Calu3 (cell line): ENCODE results near the gene ACO2. TPM values are rescaled to one million over a fixed set of nuclear protein-coding genes. Genes with fewer than 3 reads are reported as not detected.
"Not testable (repeated sequence)": the region's sequence is repeated elsewhere in the genome, so short reads cannot be mapped to it uniquely, and the experiment has no call there.

Source experiments
- BruUV-seq: library from RNA; stranded (reverse); fragments of 400-500 nt; replicated peaks from 2 replicates; lab custom pipeline; 2021; lab: Mats Ljungman, UMichigan
- CTCF ChIA-PET: fragments of 300-600 bp; sonication (Branson Sonifier 250); formaldehyde crosslinking; loops from one replicate; lab custom pipeline; 2022; ENCODE audit warnings: antibody characterized with exemption; lab: Charles Lee
- DNase-seq: peaks from one replicate; pipeline ENCODE4 v3.0.0; 2022
- H3K27ac Mint-ChIP-seq: one replicate; pipeline ENCODE4 v1.8.0; 2022; ENCODE audit warnings: mixed read lengths; ENCODE audit not compliant: unreplicated experiment
- H3K27me3 Mint-ChIP-seq: one replicate; pipeline ENCODE4 v1.8.0; 2022; ENCODE audit warnings: mixed read lengths; ENCODE audit not compliant: unreplicated experiment
- H3K36me3 Mint-ChIP-seq: one replicate; pipeline ENCODE4 v1.8.0; 2022; ENCODE audit warnings: mild to moderate bottlenecking, moderate library complexity, mixed read lengths; ENCODE audit not compliant: insufficient read depth, unreplicated experiment
- H3K4me1 Mint-ChIP-seq: one replicate; pipeline ENCODE4 v1.8.0; 2022; ENCODE audit warnings: mild to moderate bottlenecking, low read depth, mixed read lengths; ENCODE audit not compliant: unreplicated experiment
- H3K4me3 Mint-ChIP-seq: one replicate; pipeline ENCODE4 v1.8.0; 2022; ENCODE audit warnings: mild to moderate bottlenecking, low read depth, moderate library complexity, mixed read lengths; ENCODE audit not compliant: unreplicated experiment
- H3K9me3 Mint-ChIP-seq: one replicate; pipeline ENCODE4 v1.8.0; 2022; ENCODE audit warnings: low read depth, mixed read lengths; ENCODE audit not compliant: unreplicated experiment
- intact Hi-C: fragments of 100-400 bp; cut with micrococcal nuclease; formaldehyde crosslinking; loops from one replicate; pipeline ENCODE4 v1.10.0; 2022; ENCODE audit not compliant: unreplicated experiment
- total RNA-seq: library from RNA; stranded (reverse); gene quantifications from 2 replicates; pipeline ENCODE4 v1.2.3, GENCODE V29; 2022
- TF ChIP-seq, protein P1 (sequence below): fragments of 200-600 bp; IDR thresholded peaks from one replicate; pipeline ENCODE4 v1.8.0; 2022; ENCODE audit warnings: antibody characterized with exemption; ENCODE audit not compliant: unreplicated experiment

Gene ACO2
- total RNA-seq, 1 experiment from 2014 or later: 94.0 TPM

GRCh38 chr22:41436322-41437113, 32.4 kb upstream of the ACO2 start:
- intact Hi-C loops: no loop called here
- TF ChIP-seq, protein P1, sequence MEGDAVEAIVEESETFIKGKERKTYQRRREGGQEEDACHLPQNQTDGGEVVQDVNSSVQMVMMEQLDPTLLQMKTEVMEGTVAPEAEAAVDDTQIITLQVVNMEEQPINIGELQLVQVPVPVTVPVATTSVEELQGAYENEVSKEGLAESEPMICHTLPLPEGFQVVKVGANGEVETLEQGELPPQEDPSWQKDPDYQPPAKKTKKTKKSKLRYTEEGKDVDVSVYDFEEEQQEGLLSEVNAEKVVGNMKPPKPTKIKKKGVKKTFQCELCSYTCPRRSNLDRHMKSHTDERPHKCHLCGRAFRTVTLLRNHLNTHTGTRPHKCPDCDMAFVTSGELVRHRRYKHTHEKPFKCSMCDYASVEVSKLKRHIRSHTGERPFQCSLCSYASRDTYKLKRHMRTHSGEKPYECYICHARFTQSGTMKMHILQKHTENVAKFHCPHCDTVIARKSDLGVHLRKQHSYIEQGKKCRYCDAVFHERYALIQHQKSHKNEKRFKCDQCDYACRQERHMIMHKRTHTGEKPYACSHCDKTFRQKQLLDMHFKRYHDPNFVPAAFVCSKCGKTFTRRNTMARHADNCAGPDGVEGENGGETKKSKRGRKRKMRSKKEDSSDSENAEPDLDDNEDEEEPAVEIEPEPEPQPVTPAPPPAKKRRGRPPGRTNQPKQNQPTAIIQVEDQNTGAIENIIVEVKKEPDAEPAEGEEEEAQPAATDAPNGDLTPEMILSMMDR: no peak
- no peaks in the 10 kb centered on the region for H3K9me3 Mint-ChIP-seq
- H3K4me3 Mint-ChIP-seq: no peak overlapping the region
- no peak for DNase-seq
- CTCF ChIA-PET: no interaction called here
- BruUV-seq: no TSS peak
- peaks cover 58% of the 10 kb centered on the region for H3K36me3 Mint-ChIP-seq
- peak overlapping the region; percentile 6 for H3K27ac Mint-ChIP-seq
- no peaks in the 10 kb centered on the region for H3K4me1 Mint-ChIP-seq
- H3K27me3 Mint-ChIP-seq: no peaks in the 10 kb centered on the region

- TF ChIP-seq, protein P1: no peak
- no peak for DNase-seq
- no peaks in the 10 kb centered on the region for H3K9me3 Mint-ChIP-seq
- no peaks in the 10 kb centered on the region for H3K27me3 Mint-ChIP-seq
- H3K4me1 Mint-ChIP-seq: peaks cover under 1% of the 10 kb centered on the region
- CTCF ChIA-PET: no interaction called here
- no peak overlapping the region for H3K4me3 Mint-ChIP-seq
- BruUV-seq: no TSS peak
- H3K27ac Mint-ChIP-seq: no peak overlapping the region
- H3K36me3 Mint-ChIP-seq: peaks cover 61% of the 10 kb centered on the region
- intact Hi-C loops: no loop called here
Measured at GRCh38 chr22:41437198-41437597, 31.7 kb upstream of the ACO2 start.

GRCh38 chr22:41440511-41440910, 28.4 kb upstream of the ACO2 start:
- DNase-seq, H3K27me3 Mint-ChIP-seq, H3K4me3 Mint-ChIP-seq, CTCF ChIA-PET, H3K27ac Mint-ChIP-seq, intact Hi-C loops, BruUV-seq, H3K9me3 Mint-ChIP-seq: not testable (repeated sequence)
- Mint-ChIP-seq H3K36me3 (peaks cover 85% of the 10 kb centered on the region), H3K4me1 (peaks cover 12% of the 10 kb centered on the region)

- TF ChIP-seq, protein P1: no peak
- peaks cover 12% of the 10 kb centered on the region for H3K4me1 Mint-ChIP-seq
- DNase-seq: no peak
- no peak overlapping the region for H3K4me3 Mint-ChIP-seq
- H3K9me3 Mint-ChIP-seq: no peaks in the 10 kb centered on the region
- no TSS peak for BruUV-seq
- H3K36me3 Mint-ChIP-seq: peaks cover 85% of the 10 kb centered on the region
- CTCF ChIA-PET: no interaction called here
- no peaks in the 10 kb centered on the region for H3K27me3 Mint-ChIP-seq
- intact Hi-C loops: no loop called here
- no peak overlapping the region for H3K27ac Mint-ChIP-seq
Measured at GRCh38 chr22:41442240-41442792, 26.6 kb upstream of the ACO2 start.
